GM12892 (cell line): Measurements from ENCODE around the gene ORAI3.

Experiments
- POLR2A ChIP-seq: IDR thresholded peaks from 2 replicates; pipeline ENCODE4 v1.6.1; 2011; ENCODE audit warnings: low read depth, low read length, control low read depth
- POLR2AphosphoS5 ChIP-seq: IDR thresholded peaks from 2 replicates; pipeline ENCODE4 v1.6.1; 2011; ENCODE audit warnings: low read depth, low read length, control low read depth
- TAF1 ChIP-seq: IDR thresholded peaks from 2 replicates; pipeline ENCODE4 v1.6.1; 2011; ENCODE audit warnings: low read depth, mild to moderate bottlenecking, control low read depth, low read length, borderline replicate concordance

- TF ChIP-seq POLR2AphosphoS5, result no peak; the same call in 1 of the 2 replicates
- TF ChIP-seq POLR2A, result 0 out of 2 replicates have a peak, but pooled peaks have one; percentile 16
- TF ChIP-seq TAF1, result no peak
Measured at GRCh38 chr16:30983289-30983889, 34.5 kb downstream of the ORAI3 start.
